ENCODE data around the gene SALL2. TPM values are rescaled to one million over a fixed set of nuclear protein-coding genes. Genes with fewer than 3 reads are reported as not detected.
A peak's percentile ranks its signal among the peaks of the same experiment; 100 is the strongest.

The SALL2 gene
- total RNA-seq, 1 experiment from 2014 or later = 0.47 TPM

GRCh38 chr14:21475767-21476522 lies 50.2 kb downstream of the SALL2 start:
- peak overlapping the region; percentile 78 for H3K4me2 ChIP-seq (ENCODE audit: low read length)
- peak overlapping the region; percentile 79 for H3K9ac ChIP-seq (ENCODE audit: low read length)
- POLR2A ChIA-PET = interaction anchor here (0.8 to 1.3 kb wide), 2 partner anchors 20 to 66 kb away, joined by 3 to 9 read pairs; partner anchors contain the start of gene CHD8
- DNase-seq (ENCODE audit: low read depth, low spot score) (peak; percentile 18), ATAC-seq (peak; percentile 33)
- H3K4me1 ChIP-seq (ENCODE audit: control insufficient read depth in 1 of 2, insufficient read depth in 2 of 2, low read length in 2 of 2) = peaks cover 8 to 14% of the 10 kb centered on the region in 2 experiments
- peaks cover 43% of the 10 kb centered on the region for H3K79me2 ChIP-seq (ENCODE audit: insufficient read depth, low read length)
- TF ChIP-seq POLR2AphosphoS5 (IDR thresholded peaks at IDR 0.05; ENCODE audit: low read depth, low read length) (no peak), ZFX (IDR thresholded peaks at IDR 0.05) (no peak), ATF3 (IDR thresholded peaks at IDR 0.05) (no peak), YY1 (IDR thresholded peaks at IDR 0.05; ENCODE audit: extremely low read depth, insufficient replicate concordance, low read depth, low read length) (no peak), ZNF274 (IDR thresholded peaks at IDR 0.05; ENCODE audit: low read depth, low read length) (no peak), JUND (IDR thresholded peaks at IDR 0.05) (no peak), MAX (IDR thresholded peaks at IDR 0.05) (no peak), EGR1 (IDR thresholded peaks at IDR 0.05; ENCODE audit: low read depth) (no peak), CTCF (IDR thresholded peaks at IDR 0.05 in 2 of 3, conservative IDR thresholded peaks at IDR 0.05 in 1 of 3; ENCODE audit: borderline replicate concordance in 1 of 3, insufficient read depth in 1 of 3, low read depth in 2 of 3, low read length in 2 of 3) (no peak), POLR2A (IDR thresholded peaks at IDR 0.05; ENCODE audit: borderline replicate concordance, extremely low read depth, insufficient read depth, insufficient read length) (no peak), SRF (IDR thresholded peaks at IDR 0.05; ENCODE audit: low read depth) (no peak), CBX3 (IDR thresholded peaks at IDR 0.05; ENCODE audit: low read depth) (no peak), EZH2 (IDR thresholded peaks at IDR 0.05) (no peak), SIN3A (IDR thresholded peaks at IDR 0.05; ENCODE audit: low read depth) (no peak; the same call in 1 of the 2 replicates), FOSL1 (IDR thresholded peaks at IDR 0.05; ENCODE audit: low read depth) (no peak)
- no peaks in the 10 kb centered on the region for H3K9me3 ChIP-seq (ENCODE audit: control insufficient read depth in 1 of 2, insufficient read depth in 1 of 2, low read depth in 1 of 2, low read length in 2 of 2)
- intact Hi-C loops (cut with micrococcal nuclease) = loop anchor here (1.0 to 2.0 kb wide), 3 partner anchors 20 to 39 kb away; partner anchors contain the start of genes CHD8 and METTL3
- H3K9me2 ChIP-seq (ENCODE audit: insufficient read depth) = no peaks in the 10 kb centered on the region
- H3K27me3 ChIP-seq (ENCODE audit: insufficient read depth, low read length) = no peaks in the 10 kb centered on the region
- peaks cover 5 to 13% of the 10 kb centered on the region in 2 experiments; a peak in 2 of 4 replicates for H3K36me3 ChIP-seq (ENCODE audit: control insufficient read depth in 1 of 2, insufficient read depth in 2 of 2, low read length in 2 of 2)
- peak overlapping the region; percentile 97 to 99 for H3K4me3 ChIP-seq (replicated peaks in 1 of 2; ENCODE audit: low read depth in 1 of 2, low read length in 2 of 2)
- RAD21 ChIA-PET (ENCODE audit: low non-redundant PET in 1 of 2, low total read pairs in 2 of 2, uncharacterized antibody in 2 of 2, unreplicated experiment in 2 of 2) = no interaction called here
- peak overlapping the region; percentile 81 for H2AFZ ChIP-seq (ENCODE audit: low read depth, low read length, poor library complexity, severe bottlenecking)
- H3K27ac ChIP-seq (ENCODE audit: low read depth, low read length) = peak overlapping the region; percentile 46
- CTCF ChIA-PET = interaction anchor here (0.5 to 2.7 kb wide), 6 partner anchors 12 to 217 kb away, joined by 3 to 8 read pairs (median 4); partner anchors contain the start of genes CHD8 and SUPT16H
- BruUV-seq (replicated peaks) = TSS peak; percentile 74
- no peaks in the 10 kb centered on the region for H4K20me1 ChIP-seq (ENCODE audit: insufficient read depth)

Other genes starting within 250 kb of the SALL2 start
- gene RPGRIP1, start 246.3 kb downstream of the SALL2 start, total RNA-seq (2021; ENCODE audit: unreplicated experiment) = not detected
- 154 TPM for gene SUPT16H, start 142.3 kb downstream of the SALL2 start, total RNA-seq (2021; ENCODE audit: unreplicated experiment)
- 46.8 TPM for gene CHD8, start 70.2 kb downstream of the SALL2 start, total RNA-seq (2021; ENCODE audit: unreplicated experiment)
- gene RAB2B, start 49.4 kb downstream of the SALL2 start, total RNA-seq (2021; ENCODE audit: unreplicated experiment) = 24.3 TPM
- 58.5 TPM for gene TOX4, start 49.2 kb downstream of the SALL2 start, total RNA-seq (2021; ENCODE audit: unreplicated experiment)
- 62.3 TPM for gene METTL3, start 15.0 kb downstream of the SALL2 start, total RNA-seq (2021; ENCODE audit: unreplicated experiment)
- gene OR10G3, start 53.7 kb upstream of the SALL2 start, total RNA-seq (2021; ENCODE audit: unreplicated experiment) = not detected
- not detected for gene OR10G2, start 108.6 kb upstream of the SALL2 start, total RNA-seq (2021; ENCODE audit: unreplicated experiment)
- gene OR4E2, start 127.5 kb upstream of the SALL2 start, total RNA-seq (2021; ENCODE audit: unreplicated experiment) = not detected
- not detected for gene OR4E1, start 147.5 kb upstream of the SALL2 start, total RNA-seq (2021; ENCODE audit: unreplicated experiment)

Measured in HCT116 (cell line).